Activated CD4-positive, alpha-beta T cell treated with anti-CD3 and anti-CD28 coated beads, Interleukin-2, Interleukin-6, amounts not matched to agents 100 ng/mL and 50 ng/mL, durations not matched to agents 16 hours and 8 hours (primary cell): ENCODE data around the gene BEST2.

Experiments
- DNase-seq: peaks from one replicate; pipeline ENCODE4 v3.0.0-alpha.2; 2020

Gene BEST2

DNA sequence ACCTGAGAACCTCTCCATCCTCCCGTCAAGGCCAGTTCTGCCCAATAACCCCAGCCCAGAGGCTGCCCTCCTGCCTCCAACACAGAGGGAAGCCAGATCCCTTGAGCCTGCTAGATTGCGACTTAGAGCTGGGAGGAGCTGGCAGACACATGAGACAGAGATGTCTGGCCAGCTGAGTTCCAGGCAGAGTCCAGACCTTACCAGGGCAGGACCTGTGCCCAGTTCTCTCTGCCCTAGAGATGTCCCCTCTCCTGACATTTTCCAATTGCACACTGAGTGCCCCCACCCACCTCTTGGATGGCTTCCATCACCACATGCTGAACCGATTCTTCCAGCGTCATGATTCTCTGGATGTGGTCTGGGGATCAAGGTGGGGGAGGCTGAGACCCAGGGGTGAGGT is 20.7 kb downstream of the BEST2 start:
- DNase-seq, result no peak

DNA sequence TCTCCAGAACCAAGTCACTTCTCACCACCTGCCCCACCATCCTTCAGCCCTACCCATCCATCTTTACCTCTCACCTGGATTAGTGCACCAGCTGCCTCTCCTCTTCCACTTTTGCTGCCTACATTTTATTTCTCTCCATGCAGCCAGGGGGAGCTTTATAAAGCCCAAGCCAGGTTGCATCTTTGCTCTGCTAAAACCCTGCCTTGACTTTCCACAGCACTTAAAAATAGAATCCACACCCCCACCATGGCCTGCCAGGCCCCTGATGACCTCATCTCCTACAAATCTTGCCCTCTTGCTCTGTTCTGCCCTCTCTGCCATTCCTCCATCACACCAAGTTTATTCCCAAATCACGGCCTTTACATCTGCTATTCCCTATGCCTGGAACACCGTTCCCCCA is 22.0 kb downstream of the BEST2 start:
- DNase-seq, result no peak

DNA sequence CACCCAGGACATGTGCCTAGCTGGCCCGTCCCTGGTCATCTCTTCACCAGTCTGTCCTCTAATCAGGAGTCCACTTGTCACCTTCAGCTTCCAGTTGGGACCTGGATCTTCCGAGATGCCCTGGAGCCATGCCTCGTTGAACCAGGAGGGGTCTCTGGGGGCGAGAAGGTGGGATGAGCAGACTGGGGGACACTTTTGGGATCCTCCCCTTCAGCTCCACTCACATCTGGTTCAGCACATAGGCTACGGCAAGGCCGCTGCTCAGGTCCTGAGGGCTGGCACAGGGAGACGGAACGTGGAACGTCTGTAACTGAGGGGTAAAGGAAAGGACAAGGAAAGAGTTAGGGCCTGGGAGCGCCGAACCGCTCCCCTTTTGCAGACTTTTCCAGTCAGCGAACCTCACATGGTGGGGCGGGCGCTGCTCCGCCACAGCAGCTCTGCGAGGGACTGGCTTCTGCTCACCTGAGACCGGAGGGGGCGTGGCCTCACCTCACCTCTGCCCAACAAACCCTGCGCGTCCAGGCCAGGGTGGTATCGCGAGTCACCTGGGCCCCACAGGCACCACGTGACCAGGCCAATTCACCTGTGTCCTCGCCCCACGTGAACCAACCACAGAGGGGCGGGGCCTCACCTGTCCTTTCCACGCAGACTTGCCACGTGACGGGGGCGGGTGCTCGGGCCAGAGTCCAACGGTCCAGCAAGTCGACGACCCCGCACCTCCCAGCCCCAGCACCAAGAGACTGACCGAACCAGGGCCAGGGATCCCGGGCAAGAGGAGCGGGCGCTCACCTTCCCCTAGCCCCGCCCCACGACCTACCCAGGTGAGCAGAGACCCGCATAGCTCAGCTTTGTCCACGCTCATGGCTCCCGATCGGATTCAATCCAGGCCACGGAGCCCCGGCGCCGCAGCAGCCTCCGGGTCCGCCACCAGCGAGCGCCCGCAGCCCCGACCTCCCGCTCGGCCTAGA is 23.3 kb downstream of the BEST2 start, which contains the start of gene HOOK2:
HOOK2 (minus strand) TSS at position 965 of the 968 bp plus-strand sequence; CDS start at position 862, 103 bp downstream.
- DNase-seq, result peak; percentile 14

GRCh38 chr19:12777217-12778016 is 25.8 kb downstream of the BEST2 start:
- peak; percentile 91 for DNase-seq

GRCh38 chr19:12778017-12778904 is 26.7 kb downstream of the BEST2 start:
- peak; percentile 72 for DNase-seq

DNA sequence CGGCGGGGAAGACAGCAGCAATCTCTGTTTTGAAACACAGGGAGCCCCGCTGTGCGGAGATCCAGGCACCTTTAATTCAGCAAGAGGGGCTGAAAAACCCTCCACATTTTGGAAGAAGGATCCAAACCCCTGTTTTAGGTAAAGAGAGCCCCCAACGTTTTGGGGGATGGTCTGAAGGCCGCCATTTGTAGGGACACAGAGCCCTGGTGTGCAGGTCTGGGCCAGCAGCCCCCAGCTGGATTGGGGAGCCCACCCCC is 27.2 kb downstream of the BEST2 start:
- DNase-seq, result no peak

DNA sequence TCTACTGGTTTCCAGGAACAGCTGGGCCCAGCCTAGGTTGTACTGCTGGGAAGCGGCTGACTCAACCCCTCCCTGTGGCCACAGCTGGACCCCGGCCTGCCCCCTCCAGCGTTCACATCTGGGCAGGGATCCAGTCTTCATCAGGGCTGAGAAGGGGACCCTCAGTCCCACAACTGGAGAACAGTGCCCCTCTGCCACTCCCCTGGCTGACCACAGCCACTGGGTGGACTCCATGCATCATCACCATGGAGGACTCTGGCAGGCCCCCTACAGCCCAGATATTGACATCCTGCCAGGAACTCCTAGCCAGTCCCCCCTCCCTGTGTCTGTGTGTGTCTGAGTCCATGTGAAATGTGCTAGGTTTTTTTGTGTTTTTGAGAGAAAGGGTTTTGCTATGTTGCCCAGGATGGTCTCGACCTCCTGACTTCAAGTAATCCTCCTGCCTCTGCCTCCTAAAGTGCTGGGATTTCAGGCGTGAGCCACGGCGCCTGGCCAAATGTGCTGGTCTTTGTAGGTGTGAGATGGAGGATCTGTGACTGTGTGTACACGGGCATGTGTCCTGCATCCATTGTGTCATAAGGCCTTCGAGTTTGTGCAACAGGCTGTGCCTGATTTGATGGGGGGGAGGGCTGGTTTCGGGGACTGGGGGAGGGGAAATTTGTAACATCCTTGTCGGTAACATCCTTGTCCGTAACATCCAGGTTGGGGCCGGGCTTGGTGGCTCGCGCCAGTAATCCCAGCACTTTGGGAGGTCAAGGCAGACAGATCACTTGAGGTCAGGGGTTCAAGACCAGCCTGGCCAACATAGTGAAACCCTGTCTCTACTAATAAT is 27.8 kb downstream of the BEST2 start:
- peak; percentile 31 for DNase-seq

GRCh38 chr19:12782174-12782423 is 30.5 kb downstream of the BEST2 start:
- DNase-seq, result no peak

DNA sequence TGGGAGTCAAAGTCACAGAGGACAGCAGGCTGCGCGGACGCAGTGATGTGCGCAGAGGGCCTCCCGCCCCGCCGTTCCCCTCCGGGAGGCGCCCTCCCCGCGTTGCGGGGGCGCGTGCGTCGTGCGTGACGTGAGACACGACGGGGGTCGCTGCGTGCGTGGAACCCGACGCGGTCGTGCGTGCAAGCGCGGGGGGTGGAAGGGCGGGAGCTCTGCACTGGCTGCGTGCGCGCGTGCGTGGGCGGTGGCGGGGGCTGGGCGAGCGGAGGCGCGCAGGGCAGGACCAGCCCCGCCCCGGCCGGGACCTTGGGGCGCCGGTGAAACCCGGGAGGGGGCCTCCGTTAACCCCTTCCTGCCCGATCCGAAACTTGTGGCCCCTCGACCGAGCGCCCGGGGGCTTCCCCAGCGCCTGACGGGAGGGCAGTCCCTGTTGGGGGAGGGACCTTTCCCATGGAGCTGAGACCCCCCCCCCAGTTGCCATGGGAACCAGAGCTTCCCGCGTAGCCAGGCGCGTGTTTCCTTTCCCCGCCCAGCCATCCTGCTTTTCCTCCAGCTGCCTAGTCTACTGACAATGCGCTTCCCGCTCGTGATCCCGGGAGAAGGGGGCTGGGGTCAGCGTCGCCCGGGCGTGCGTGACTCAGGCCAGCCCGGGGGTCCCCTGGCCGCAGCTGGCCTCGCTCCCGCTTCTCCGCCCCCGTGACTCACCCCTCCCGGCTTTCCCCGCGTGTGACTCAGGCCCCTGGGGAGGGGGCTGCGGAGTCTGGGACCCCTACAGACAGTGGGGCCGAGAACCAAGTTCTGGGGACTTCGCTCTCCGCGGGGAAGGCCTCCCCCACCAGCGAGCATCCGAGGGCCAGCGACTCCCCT is 31.1 kb downstream of the BEST2 start:
- peak; percentile 96 for DNase-seq

GRCh38 chr19:12783291-12783848 is 31.8 kb downstream of the BEST2 start:
- peak; percentile 93 for DNase-seq

DNA sequence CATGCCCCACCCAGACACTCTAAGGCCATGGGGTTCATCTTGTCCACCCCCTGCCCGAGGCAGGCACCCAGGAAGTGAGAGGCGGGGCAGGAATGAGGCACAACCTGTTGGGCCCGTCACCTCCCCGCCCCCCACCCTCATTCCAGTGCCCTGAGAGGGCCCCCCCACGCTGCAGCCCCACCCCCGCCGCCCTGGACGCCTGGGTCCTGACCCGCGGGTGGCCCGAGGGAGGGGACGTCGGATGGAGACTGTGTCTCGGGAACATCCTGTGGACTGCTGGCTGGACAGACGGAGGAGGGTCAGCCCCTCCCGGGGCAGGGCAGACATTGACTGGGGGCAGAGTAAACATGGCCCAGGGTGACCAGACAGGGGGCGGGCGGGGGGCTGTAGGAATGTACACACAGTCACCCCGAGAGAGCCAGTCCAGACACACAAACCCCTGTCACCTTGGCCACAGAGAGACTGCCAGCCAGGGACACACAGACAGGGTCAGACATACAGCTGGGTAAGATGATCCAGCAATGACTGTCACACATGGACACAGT is 32.3 kb downstream of the BEST2 start:
- peak; percentile 60 for DNase-seq

DNA sequence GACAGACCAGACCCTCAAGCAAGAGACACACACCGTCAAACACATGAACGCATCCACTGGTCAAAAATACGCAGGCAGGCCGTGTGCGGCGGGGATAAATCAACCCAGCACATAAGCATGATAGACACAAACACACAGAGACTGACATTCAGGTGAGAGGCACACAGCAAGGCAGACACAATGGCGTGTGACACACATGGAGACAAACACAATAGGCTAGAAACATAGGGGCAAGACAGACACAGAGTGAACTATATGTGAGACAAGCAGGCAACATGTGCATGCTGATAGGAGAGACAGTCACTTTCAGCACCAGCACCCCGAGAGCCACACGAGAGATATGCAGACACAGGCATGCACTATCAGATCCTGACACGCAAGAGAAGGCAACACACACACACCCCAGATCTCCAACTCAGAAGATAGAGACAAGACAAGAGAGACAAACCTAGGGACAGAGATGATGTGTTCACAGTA is 32.8 kb downstream of the BEST2 start:
- DNase-seq, result peak; percentile 44

- DNase-seq, result peak; percentile 49
Observed at GRCh38 chr19:12784871-12785430, 33.4 kb downstream of the BEST2 start.

- DNase-seq, result peak; percentile 32
Observed at GRCh38 chr19:12785431-12786031, 33.9 kb downstream of the BEST2 start.

DNA sequence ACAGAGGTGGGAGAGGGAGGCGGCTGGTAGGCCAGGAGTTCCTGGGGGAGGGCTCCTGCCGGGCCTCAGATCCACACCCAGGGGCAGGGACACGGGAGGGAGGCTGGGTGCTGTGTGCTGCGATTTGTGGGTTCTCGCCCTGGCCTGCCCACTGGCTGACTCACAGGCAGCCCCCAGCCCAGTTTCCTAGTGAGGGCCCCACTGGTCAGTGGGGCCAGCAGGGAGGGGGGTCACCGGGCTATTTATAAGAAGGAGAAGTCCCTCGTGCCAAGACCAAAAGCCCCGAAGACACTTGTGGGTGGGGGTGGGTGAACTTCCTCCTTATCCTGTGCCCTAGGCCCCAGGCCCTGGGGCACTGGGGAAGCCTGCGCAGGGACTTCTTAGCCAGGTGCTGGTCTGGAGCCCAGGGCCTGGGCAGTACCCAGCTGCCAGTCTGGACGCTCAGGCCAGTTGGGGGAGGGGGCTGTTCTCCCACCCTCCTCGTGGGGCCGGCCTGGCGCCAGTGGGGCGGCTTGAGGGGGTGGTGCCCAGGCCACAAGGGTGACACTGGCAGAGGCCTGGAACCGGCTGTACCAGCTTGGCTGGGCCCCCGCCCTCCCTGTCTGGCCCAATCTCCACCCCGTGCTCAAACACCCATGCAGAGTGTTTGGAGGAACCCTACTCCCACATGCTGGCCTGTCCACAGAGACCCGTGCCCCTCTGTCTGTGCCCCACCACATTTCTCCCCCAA is 34.7 kb downstream of the BEST2 start:
- peak; percentile 27 for DNase-seq

DNA sequence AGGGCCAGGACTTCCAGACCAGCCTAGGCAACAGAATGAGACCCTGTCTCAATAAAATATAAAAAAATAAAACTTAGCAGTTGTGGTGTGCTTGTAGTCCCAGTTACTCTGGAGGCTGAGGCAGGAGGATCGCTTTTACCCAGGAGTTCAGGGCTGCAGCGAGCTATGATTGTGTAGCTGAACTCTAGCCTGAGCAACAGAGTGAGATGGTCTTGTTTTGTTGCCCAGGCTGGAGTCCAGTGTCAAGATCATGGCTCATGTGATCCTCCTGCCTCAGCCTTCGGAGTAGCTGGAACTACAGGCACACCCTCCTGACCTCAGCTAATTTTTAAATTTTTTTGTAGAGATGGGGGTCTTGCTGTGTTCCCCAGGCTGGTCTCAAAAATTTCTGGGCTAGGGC is 35.4 kb downstream of the BEST2 start:
- no peak for DNase-seq

DNA sequence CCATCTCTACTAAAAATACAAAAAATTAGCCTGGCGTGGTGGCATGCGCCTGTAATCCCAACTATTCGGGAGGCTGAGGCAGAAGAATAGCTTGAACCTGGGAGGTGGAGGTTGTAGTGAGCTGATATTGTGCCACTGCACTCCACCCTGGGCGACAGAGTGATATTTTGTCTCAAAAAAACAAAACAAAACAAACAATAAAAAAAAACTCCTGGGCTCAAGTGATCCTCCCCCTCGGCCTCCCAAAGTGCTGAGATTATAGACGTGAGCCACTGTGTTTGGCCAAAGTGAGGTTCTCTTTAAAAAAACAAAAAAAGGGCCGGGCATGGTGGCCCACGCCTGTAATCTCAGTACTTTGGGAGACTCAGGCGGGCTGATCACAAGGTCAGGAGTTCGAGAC is 35.9 kb downstream of the BEST2 start:
- no peak for DNase-seq

DNA sequence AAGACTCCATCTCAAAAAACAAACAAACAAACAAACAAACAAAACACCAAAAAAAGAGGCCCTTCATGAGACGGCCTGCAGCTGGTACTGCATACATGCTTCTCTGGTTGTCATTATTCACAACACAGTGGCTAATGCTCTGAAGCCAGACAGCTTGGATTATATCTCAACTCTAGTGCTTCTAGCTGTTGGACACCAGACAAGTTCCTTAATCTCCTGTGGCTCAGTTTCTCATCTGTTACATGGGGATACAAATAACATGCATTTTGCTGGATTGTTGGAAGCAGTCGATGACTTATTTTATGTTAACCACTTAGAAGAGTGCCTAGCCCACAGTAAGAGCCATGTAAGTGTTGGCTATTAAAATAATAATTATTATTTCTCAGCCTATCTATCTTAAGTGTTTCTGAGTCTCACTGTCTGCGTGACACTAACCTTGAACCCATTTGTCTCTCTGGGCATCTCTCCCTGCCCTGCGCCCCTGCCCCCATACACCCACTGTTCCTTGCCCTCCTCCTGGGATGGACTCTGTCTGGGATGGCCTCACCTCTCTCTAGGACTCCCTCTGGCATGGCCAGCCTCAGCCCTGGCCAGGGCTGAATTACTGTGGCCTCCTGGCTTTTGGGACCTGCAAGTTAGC is 36.6 kb downstream of the BEST2 start:
- DNase-seq, result no peak
